Cardiac fibroblast (primary cell): ENCODE measurements around the gene TSPY2.
"Not testable (repeated sequence)": the region's sequence is repeated elsewhere in the genome, so short reads cannot be mapped to it uniquely, and the experiment has no call there.

Experiments used
- DNase-seq, 2 donors: peaks; one replicate each; pipeline versions ENCODE4 v3.0.0 to v3.0.0-alpha.2; 2010; ENCODE audit warnings: low read depth in 2 of 2
- H3K4me3 ChIP-seq, 2 donors: replicated peaks in 1 of 2; 1 replicate in 1 of 2; 2 replicates in 1 of 2; pipeline ENCODE4 v1.5.1; 2011; ENCODE audit warnings: low read depth in 2 of 2, low read length in 2 of 2, mild to moderate bottlenecking in 2 of 2, moderate library complexity in 1 of 2

The TSPY2 gene

GRCh38 chrY:6245923-6246322 lies at the start of gene TSPY2:
Gene TSPY2 (plus strand): TSS chrY:6246223. CDS start chrY:6246269, 46 bp downstream.
- not testable (repeated sequence) for H3K4me3 ChIP-seq, DNase-seq

- not testable (repeated sequence) for DNase-seq, H3K4me3 ChIP-seq
These were observed 36.5 kb upstream of the TSPY2 start for GRCh38 chrY:6209565-6209964.

GRCh38 chrY:6217045-6217444 lies 29.0 kb upstream of the TSPY2 start:
- not testable (repeated sequence) for H3K4me3 ChIP-seq, DNase-seq

- not testable (repeated sequence) for DNase-seq, H3K4me3 ChIP-seq
These were observed 23.8 kb downstream of the TSPY2 start for GRCh38 chrY:6269839-6270238.
